GM12892 (cell line): ENCODE data around the gene NELFB.

Experiments used
- POLR2A ChIP-seq: IDR thresholded peaks from 2 replicates; pipeline ENCODE4 v1.6.1; 2011; ENCODE audit warnings: low read depth, low read length, control low read depth
- POLR2AphosphoS5 ChIP-seq: IDR thresholded peaks from 2 replicates; pipeline ENCODE4 v1.6.1; 2011; ENCODE audit warnings: low read depth, low read length, control low read depth

DNA sequence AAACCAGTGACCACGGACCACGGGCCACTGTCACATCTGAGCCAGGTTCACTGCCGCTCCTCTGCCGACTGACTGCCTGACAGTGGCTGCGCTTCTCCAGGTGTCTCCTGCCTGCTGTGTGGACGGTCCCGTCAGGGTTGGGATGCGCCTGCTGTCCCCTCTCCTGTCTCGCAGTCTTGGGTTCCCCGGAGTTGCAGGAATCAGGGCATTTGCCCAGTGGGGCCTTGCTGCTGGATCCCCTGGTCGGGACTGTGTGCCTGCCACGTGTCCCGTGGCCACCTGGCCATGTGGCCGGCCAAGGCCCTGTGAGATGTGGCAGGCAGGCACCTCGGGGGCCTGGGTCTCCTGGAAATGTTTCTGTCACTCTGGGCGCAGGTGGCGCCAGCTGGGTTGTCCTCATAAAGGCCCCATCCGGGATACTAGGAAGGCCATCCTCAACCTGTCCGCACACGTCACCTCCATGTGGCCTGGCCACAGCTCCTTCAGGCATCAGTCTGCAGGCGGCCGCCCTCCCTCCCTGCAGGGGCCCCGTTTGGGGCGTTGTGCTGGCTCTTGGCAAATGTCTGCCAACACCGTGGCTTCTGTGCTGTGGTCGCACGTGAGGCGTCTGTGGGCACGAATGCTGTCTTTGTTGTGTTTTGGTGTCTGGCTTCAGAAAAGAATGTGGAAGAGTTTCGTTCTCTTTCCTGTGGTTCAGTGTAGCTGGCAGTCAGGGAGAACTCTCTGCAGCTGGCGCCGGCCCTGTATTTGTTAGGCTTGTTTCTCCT is 16.0 kb downstream of the NELFB start:
- TF ChIP-seq POLR2AphosphoS5 = no peak
- TF ChIP-seq POLR2A = no peak
